Gastrocnemius medialis (tissue), 4 donors: ENCODE results near the gene NDST3. TPM values are rescaled to one million over a fixed set of nuclear protein-coding genes. Genes with fewer than 3 reads are reported as not detected.
A peak's percentile ranks its signal among the peaks of the same experiment; 100 is the strongest.

ENCODE experiments used
- ATAC-seq, 2 donors: fragments of 150-250 bp; one replicate each; pipeline ENCODE4 v1.9.1; 2016
- DNase-seq, 2 donors: peaks; one replicate each; pipeline ENCODE4 v3.0.0-alpha.2; 2019
- H3K27ac ChIP-seq, 4 donors: fragments of 200-600 bp; sonication (generic); 1 replicate in 1 of 4; 2 replicates in 3 of 4; pipeline ENCODE4 v1.5.1; 2016 to 2018; ENCODE audit warnings: mild to moderate bottlenecking in 2 of 4, moderate library complexity in 1 of 4
- H3K27me3 ChIP-seq, 3 donors: fragments of 200-600 bp; sonication (generic) in 2 of 3; 1 replicate in 1 of 3; 2 replicates in 2 of 3; pipeline versions ENCODE4 v1.5.1 to v1.6.0; 2016 to 2019; ENCODE audit warnings: mild to moderate bottlenecking in 1 of 3, moderate library complexity in 1 of 3
- H3K36me3 ChIP-seq, 2 donors: fragments of 200-600 bp; sonication (generic) in 1 of 2; one replicate each; pipeline ENCODE4 v1.5.1; 2017 to 2018
- H3K4me1 ChIP-seq, 2 donors: fragments of 200-600 bp; sonication (generic) in 1 of 2; one replicate each; pipeline ENCODE4 v1.5.1; 2016 to 2017; ENCODE audit warnings: mild to moderate bottlenecking in 2 of 2
- H3K4me3 ChIP-seq, 4 donors: fragments of 200-600 bp; sonication (generic) in 3 of 4; 1 replicate in 1 of 4; 2 replicates in 3 of 4; pipeline ENCODE4 v1.5.1; 2016 to 2019; ENCODE audit warnings: mild to moderate bottlenecking in 2 of 4
- H3K9me3 ChIP-seq, 3 donors: fragments of 200-600 bp; sonication (generic) in 2 of 3; 1 replicate in 1 of 3; 2 replicates in 2 of 3; pipeline ENCODE4 v1.5.1; 2016 to 2019
- CTCF ChIP-seq, 5 experiments: fragments of 450-650 bp in 3 of 5; fragments of 200-600 bp in 2 of 5; sonication (generic) in 2 of 5; IDR thresholded peaks in 4 of 5; conservative IDR thresholded peaks in 1 of 5; 1 replicate in 4 of 5; 2 replicates in 1 of 5; pipeline ENCODE4 v1.5.1; 2016 to 2019; ENCODE audit warnings: antibody characterized with exemption in 5 of 5, mild to moderate bottlenecking in 3 of 5, moderate library complexity in 3 of 5
- POLR2A ChIP-seq, 2 donors: fragments of 450-650 bp; IDR thresholded peaks; one replicate each; pipeline ENCODE4 v1.6.1; 2017; ENCODE audit warnings: antibody characterized with exemption in 2 of 2, mild to moderate bottlenecking in 2 of 2, moderate library complexity in 2 of 2
- in situ Hi-C, 4 donors: fragments of 200-750 bp; cut with MboI; loops; one replicate each; pipeline versions ENCODE4 v1.15.0 to v1.8.0; 2017; ENCODE audit warnings: low sequenced_read_pairs in 4 of 4
- intact Hi-C: fragments of 100-400 bp; cut with DNase I; formaldehyde crosslinking; loops from one replicate; pipeline ENCODE4 v1.15.1; 2023; ENCODE audit warnings: low total_unique reads
- total RNA-seq, 4 donors: library from RNA; depleted of rRNA; stranded (reverse); fragments of >200 nt; gene quantifications; one replicate each; pipeline versions ENCODE4 v1.1.0 to v1.2.3, GENCODE V29; 2016

Gene NDST3
- total RNA-seq, 4 donors from 2014 or later = 0.13 TPM; not detected in 3

GRCh38 chr4:118279328-118279727, 245.0 kb downstream of the NDST3 start:
- TF ChIP-seq POLR2A (IDR thresholded peaks at IDR 0.05) (no peak), CTCF (IDR thresholded peaks at IDR 0.05 in 4 of 5, conservative IDR thresholded peaks at IDR 0.05 in 1 of 5) (no peak)
- intact Hi-C loops (loop anchor here (10.0 kb wide), 2 partner anchors 305 to 405 kb away; partner anchors contain the start of gene METTL14), in situ Hi-C loops (loop anchor here in 2 of 4 donors (25.0 kb wide), 1 partner anchor 408 kb away; the partner anchor contains the start of gene METTL14 (in 2 of the 2))
- H3K4me3 ChIP-seq = peak overlapping the region; percentile 68 to 99 (median 88)
- DNase-seq (no peak), ATAC-seq (no peak)
- H3K9me3 ChIP-seq = no peaks in the 10 kb centered on the region
- H3K27me3 ChIP-seq = no peaks in the 10 kb centered on the region
- peak overlapping the region; percentile 91 to 99 (median 98) for H3K27ac ChIP-seq
- H3K4me1 ChIP-seq = peaks cover 23 to 26% of the 10 kb centered on the region in 2 donors
- peaks cover 0 to 9% of the 10 kb centered on the region in 2 donors for H3K36me3 ChIP-seq

- peak overlapping the region; percentile 68 to 99 (median 88) for H3K4me3 ChIP-seq
- DNase-seq (no peak), ATAC-seq (no peak)
- intact Hi-C loops = loop anchor here (10.0 kb wide), 2 partner anchors 305 to 405 kb away; partner anchors contain the start of gene METTL14
- TF ChIP-seq POLR2A (IDR thresholded peaks at IDR 0.05) (no peak), CTCF (IDR thresholded peaks at IDR 0.05 in 4 of 5, conservative IDR thresholded peaks at IDR 0.05 in 1 of 5) (no peak)
- H3K9me3 ChIP-seq = no peaks in the 10 kb centered on the region
- peaks cover 0 to 9% of the 10 kb centered on the region in 2 donors for H3K36me3 ChIP-seq
- peaks cover 23 to 26% of the 10 kb centered on the region in 2 donors for H3K4me1 ChIP-seq
- in situ Hi-C loops = loop anchor here in 2 of 4 donors (25.0 kb wide), 1 partner anchor 407 kb away; the partner anchor contains the start of gene METTL14 (in 2 of the 2)
- H3K27ac ChIP-seq = peak overlapping the region; percentile 91 to 99 (median 98)
- H3K27me3 ChIP-seq = no peaks in the 10 kb centered on the region
Measured at GRCh38 chr4:118279920-118280432, 245.7 kb downstream of the NDST3 start.

GRCh38 chr4:118280501-118281218, 246.4 kb downstream of the NDST3 start:
- Histone ChIP-seq H3K27ac (peak overlapping the region in 3 of 4 donors; percentile 17 to 97 (median 39)), H3K36me3 (peaks cover 0 to 9% of the 10 kb centered on the region in 2 donors), H3K4me3 (peak overlapping the region in 1 of 4 donors; percentile 88), H3K27me3 (no peaks in the 10 kb centered on the region), H3K4me1 (peaks cover 23 to 26% of the 10 kb centered on the region in 2 donors), H3K9me3 (no peaks in the 10 kb centered on the region)
- intact Hi-C loops = loop anchor here (1.0 kb wide), 1 partner anchor 73 kb away; the partner anchor contains the start of gene PRSS12
- peak in 1 of 2 donors; percentile 26 for ATAC-seq
- TF ChIP-seq CTCF (IDR thresholded peaks at IDR 0.05 in 4 of 5, conservative IDR thresholded peaks at IDR 0.05 in 1 of 5) (peak in 2 of 5 experiments; percentile 26 to 34), POLR2A (IDR thresholded peaks at IDR 0.05) (no peak)
- in situ Hi-C loops = loop anchor here in 2 of 4 donors (25.0 kb wide), 1 partner anchor 407 kb away; the partner anchor contains the start of gene METTL14 (in 2 of the 2)
- DNase-seq = peak in 1 of 2 donors; percentile 27

GRCh38 chr4:118281611-118282442, 247.5 kb downstream of the NDST3 start:
- Histone ChIP-seq H3K36me3 (peaks cover 0 to 9% of the 10 kb centered on the region in 2 donors), H3K4me1 (peaks cover 23 to 26% of the 10 kb centered on the region in 2 donors), H3K4me3 (no peak overlapping the region), H3K27ac (peak overlapping the region in 2 of 4 donors; percentile 10 to 39), H3K9me3 (no peaks in the 10 kb centered on the region), H3K27me3 (no peaks in the 10 kb centered on the region)
- ATAC-seq (no peak), DNase-seq (no peak)
- TF ChIP-seq POLR2A (IDR thresholded peaks at IDR 0.05) (no peak), CTCF (IDR thresholded peaks at IDR 0.05 in 4 of 5, conservative IDR thresholded peaks at IDR 0.05 in 1 of 5) (no peak)
- intact Hi-C loops (loop anchor here (1.0 kb wide), 1 partner anchor 71 kb away; the partner anchor contains the start of gene PRSS12), in situ Hi-C loops (loop anchor here in 2 of 4 donors (25.0 kb wide), 1 partner anchor 405 kb away; the partner anchor contains the start of gene METTL14 (in 2 of the 2))
